Measurements from ENCODE around the gene LRRFIP2. TPM values are rescaled to one million over a fixed set of nuclear protein-coding genes. Genes with fewer than 3 reads are reported as not detected.

LRRFIP2 gene
- total RNA-seq, 1 donor from 2014 or later = 68.5 TPM

DNA sequence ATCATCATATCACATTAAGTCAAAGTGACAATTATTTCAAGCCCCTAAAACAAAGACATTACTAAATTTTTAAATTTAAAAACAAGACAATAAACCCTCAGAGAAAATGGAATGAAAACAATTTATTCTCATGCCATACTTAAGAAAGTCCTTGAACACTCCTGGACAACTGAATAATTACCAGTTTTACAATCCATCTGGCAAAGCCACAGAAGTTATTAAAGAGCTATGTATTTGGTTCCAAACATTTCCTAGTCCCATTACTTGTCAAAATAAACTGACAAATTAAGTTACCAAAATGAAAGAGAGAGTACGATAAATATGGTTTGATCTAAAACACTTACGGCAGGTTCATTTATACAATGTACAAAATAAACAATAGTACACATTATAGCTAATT lies 63.2 kb downstream of the LRRFIP2 start:
- peaks cover 13% of the 10 kb centered on the region for H3K36me3 Mint-ChIP-seq
- peaks cover 12% of the 10 kb centered on the region for H3K4me1 Mint-ChIP-seq (ENCODE audit: unreplicated experiment)
- no peak overlapping the region for H3K4me3 Mint-ChIP-seq
- no peak for DNase-seq (ENCODE audit: extremely low spot score, unreplicated experiment)
- TF ChIP-seq, protein P1, sequence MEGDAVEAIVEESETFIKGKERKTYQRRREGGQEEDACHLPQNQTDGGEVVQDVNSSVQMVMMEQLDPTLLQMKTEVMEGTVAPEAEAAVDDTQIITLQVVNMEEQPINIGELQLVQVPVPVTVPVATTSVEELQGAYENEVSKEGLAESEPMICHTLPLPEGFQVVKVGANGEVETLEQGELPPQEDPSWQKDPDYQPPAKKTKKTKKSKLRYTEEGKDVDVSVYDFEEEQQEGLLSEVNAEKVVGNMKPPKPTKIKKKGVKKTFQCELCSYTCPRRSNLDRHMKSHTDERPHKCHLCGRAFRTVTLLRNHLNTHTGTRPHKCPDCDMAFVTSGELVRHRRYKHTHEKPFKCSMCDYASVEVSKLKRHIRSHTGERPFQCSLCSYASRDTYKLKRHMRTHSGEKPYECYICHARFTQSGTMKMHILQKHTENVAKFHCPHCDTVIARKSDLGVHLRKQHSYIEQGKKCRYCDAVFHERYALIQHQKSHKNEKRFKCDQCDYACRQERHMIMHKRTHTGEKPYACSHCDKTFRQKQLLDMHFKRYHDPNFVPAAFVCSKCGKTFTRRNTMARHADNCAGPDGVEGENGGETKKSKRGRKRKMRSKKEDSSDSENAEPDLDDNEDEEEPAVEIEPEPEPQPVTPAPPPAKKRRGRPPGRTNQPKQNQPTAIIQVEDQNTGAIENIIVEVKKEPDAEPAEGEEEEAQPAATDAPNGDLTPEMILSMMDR (conservative IDR thresholded peaks at IDR 0.05) = no peak
- no peak overlapping the region for H3K27ac Mint-ChIP-seq
- no peaks in the 10 kb centered on the region for H3K27me3 Mint-ChIP-seq
- H3K9me3 Mint-ChIP-seq = no peaks in the 10 kb centered on the region

DNA sequence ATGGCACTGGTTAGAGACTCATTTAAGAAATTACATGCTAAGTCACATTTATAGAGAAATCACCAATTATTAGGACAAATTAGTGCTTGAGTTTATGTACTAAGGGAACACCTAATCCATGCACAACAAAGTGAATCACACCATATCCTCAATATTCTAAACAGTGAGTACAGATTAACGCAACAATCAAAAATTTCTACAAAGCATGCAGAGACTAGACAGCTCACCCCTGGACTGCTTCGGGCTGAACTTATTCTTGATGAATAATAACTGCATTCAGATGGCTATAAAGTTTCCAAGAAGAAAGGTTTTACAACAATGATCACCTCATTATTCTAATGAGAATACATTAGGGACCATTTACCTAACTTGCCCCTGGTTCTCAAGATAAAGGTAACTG lies 66.5 kb downstream of the LRRFIP2 start:
- TF ChIP-seq, protein P1 (conservative IDR thresholded peaks at IDR 0.05) = no peak

DNA sequence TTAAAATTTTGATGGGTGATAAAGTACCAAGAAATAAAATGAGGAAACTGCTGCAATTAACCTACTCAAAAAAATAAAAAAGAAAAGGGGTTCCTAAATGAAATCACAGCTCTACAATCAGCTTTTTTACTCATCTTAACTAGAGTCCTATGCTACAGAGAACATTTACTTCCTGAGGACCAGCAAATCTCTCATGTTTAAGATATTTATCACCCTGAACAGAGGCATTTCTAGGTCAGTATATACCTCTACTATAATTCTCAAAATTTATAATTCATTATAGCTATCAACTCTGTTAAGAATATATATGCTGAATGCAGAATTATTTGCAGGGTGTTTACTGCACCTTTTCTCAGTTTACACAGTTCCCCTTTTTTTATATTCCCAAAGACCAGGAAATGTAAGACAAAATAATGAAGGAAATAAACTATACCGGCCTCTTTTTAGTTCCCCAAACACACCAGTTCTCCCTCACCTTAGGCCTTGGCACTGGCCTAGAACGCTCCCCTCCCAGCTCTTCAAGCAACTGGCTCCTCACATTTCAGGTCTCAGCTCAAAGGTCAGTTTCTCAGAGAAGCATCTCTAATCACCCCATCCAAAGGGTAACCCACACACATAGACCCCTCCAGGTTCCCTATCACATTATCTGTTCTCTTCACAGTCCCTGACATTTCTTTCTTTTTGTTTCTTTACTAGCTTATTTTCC lies 71.1 kb downstream of the LRRFIP2 start:
- no peaks in the 10 kb centered on the region for H3K9me3 Mint-ChIP-seq
- no peaks in the 10 kb centered on the region for H3K27me3 Mint-ChIP-seq
- no peak overlapping the region for H3K4me3 Mint-ChIP-seq
- no peak overlapping the region for H3K27ac Mint-ChIP-seq
- TF ChIP-seq, protein P1 (conservative IDR thresholded peaks at IDR 0.05) = no peak
- peaks cover 4% of the 10 kb centered on the region for H3K36me3 Mint-ChIP-seq
- peaks cover 6% of the 10 kb centered on the region for H3K4me1 Mint-ChIP-seq (ENCODE audit: unreplicated experiment)
- DNase-seq (ENCODE audit: extremely low spot score, unreplicated experiment) = no peak

More for the DNA sequence above, 66.5 kb downstream of the LRRFIP2 start:
- Mint-ChIP-seq H3K27ac (no peak overlapping the region), H3K4me1 (ENCODE audit: unreplicated experiment) (peaks cover 18% of the 10 kb centered on the region), H3K27me3 (no peaks in the 10 kb centered on the region), H3K9me3 (no peaks in the 10 kb centered on the region), H3K4me3 (no peak overlapping the region), H3K36me3 (peaks cover under 1% of the 10 kb centered on the region)
- no peak for DNase-seq (ENCODE audit: extremely low spot score, unreplicated experiment)

DNA sequence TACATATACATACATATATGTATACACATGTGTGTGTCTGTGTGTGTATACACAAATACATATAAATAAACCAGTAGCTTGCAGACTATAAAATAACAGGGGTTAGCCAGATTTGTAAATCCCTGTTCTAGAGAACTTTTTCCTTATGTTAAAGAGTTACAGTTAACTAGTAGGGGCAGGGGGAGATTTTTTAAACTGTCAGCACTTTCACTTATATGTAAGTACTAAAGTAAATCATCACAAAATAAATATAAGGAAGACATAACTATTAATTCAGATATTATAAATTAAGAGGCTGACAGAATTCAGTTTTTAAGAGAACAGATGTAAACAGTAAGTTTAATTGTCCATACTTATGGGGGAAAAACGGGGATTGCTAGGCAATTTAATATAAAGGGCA lies 74.0 kb downstream of the LRRFIP2 start:
- H3K4me1 Mint-ChIP-seq (ENCODE audit: unreplicated experiment) = peaks cover 21% of the 10 kb centered on the region
- no peaks in the 10 kb centered on the region for H3K27me3 Mint-ChIP-seq
- TF ChIP-seq, protein P1 (conservative IDR thresholded peaks at IDR 0.05) = no peak
- no peak overlapping the region for H3K27ac Mint-ChIP-seq
- DNase-seq (ENCODE audit: extremely low spot score, unreplicated experiment) = no peak
- H3K36me3 Mint-ChIP-seq = peaks cover 10% of the 10 kb centered on the region
- no peaks in the 10 kb centered on the region for H3K9me3 Mint-ChIP-seq
- no peak overlapping the region for H3K4me3 Mint-ChIP-seq

DNA sequence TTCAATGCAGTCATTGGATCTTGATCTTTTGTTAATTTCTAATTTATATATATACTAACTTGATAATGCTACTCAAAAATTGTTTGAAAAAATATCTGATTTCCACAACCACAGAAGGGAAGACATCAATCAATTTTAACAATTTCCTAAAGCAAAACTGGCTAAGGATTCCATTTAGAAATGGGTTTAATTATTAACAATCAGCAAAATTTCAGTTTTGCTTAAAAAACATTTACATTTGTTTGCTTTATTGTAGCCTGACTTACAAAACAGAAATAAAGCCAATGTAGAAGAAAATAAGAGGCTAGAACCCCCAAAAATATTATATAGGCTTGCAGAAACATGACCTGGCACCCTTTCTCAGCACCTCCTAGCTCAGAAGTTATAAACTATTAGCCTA lies 74.9 kb downstream of the LRRFIP2 start:
- DNase-seq (ENCODE audit: extremely low spot score, unreplicated experiment) = no peak
- Mint-ChIP-seq H3K27me3 (no peaks in the 10 kb centered on the region), H3K27ac (no peak overlapping the region), H3K4me1 (ENCODE audit: unreplicated experiment) (peaks cover 21% of the 10 kb centered on the region), H3K36me3 (peaks cover 14% of the 10 kb centered on the region), H3K4me3 (no peak overlapping the region), H3K9me3 (no peaks in the 10 kb centered on the region)
- TF ChIP-seq, protein P1 (conservative IDR thresholded peaks at IDR 0.05) = no peak
